Heart left ventricle (tissue), 13 donors: ENCODE data around the gene RRP1.

Source experiments
- POLR2A ChIP-seq, 2 donors: fragments of 450-650 bp; IDR thresholded peaks; one replicate each; pipeline ENCODE4 v1.6.1; 2017; ENCODE audit warnings: antibody characterized with exemption in 2 of 2, mild to moderate bottlenecking in 2 of 2, moderate library complexity in 2 of 2
- TF ChIP-seq, protein P1 (sequence below), 12 donors: fragments of 200-600 bp; sonication (generic) in 4 of 12; IDR thresholded peaks; one replicate each; pipeline versions ENCODE4 v1.5.0 to v1.8.0; 2018 to 2022; ENCODE audit warnings: antibody characterized with exemption in 12 of 12, mild to moderate bottlenecking in 5 of 12
- donor health status: ischemic (EF 13 %, LVEDD 7.1; RV severe dilation, severe dysfunction).
- donor health status: DM: no; HTN: yes; CAD: no.
- donor health status: DM: no; HTN: no; CAD: no.
- donor health status: ischemic (EF 25% LVEDD 6.9; RV normal size, moderate dysfunction).
- donor health status: ischemic (EF 25% LVEDD 5.7; RV mildly dilated, moderate dysfunction).
- donor health status: ischemic (EF 35%, LVEDD 5.7; RV mildly dilated, moderate dysfunction).
- donor health status: nonischemic (EF 11% LVEDD 7.7; RV severe dilation, severe dysfunction).
- donor health status: DM: yes; HTN: yes; CAD: no.
- donor health status: PGD.
- donor health status: ischemic (EF 29% LVEDD 5.4; RV normal size, mild dysfunction).
- donor health status: nonischemic (EF 23%, LVEDD 6.1; RV moderate dilation, normal function).

DNA sequence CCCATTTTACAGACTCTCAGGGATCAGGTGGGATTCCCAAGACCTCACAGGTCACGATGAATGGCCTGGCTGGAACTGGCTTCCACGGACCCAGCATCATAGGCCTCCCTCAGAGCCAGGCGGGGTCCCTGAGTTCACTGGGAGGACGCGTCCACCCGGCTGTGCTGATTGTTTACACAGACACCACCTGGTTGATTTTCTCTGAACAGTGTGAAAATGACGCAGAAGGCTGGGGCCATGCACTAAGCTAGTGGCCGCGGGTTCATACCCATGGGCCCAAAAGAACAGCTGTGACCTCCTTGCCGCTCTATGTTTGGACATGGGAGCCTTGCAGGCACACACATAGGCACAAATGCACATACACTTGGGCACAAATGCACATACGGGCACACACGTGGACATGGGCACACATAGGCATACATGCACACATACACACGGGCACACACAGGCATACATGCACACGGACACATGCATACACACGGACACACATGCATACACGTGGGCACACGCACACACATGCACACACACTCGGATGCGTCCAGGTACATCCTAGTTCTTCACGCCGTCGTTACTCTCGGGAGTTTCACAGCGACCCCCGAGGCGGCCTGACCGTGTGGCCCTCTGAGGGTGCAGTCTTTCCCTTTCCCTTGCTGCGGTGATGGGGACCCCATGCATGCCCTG is 36.5 kb upstream of the RRP1 start:
- no peak for TF ChIP-seq POLR2A (IDR thresholded peaks at IDR 0.05)
- TF ChIP-seq, protein P1, sequence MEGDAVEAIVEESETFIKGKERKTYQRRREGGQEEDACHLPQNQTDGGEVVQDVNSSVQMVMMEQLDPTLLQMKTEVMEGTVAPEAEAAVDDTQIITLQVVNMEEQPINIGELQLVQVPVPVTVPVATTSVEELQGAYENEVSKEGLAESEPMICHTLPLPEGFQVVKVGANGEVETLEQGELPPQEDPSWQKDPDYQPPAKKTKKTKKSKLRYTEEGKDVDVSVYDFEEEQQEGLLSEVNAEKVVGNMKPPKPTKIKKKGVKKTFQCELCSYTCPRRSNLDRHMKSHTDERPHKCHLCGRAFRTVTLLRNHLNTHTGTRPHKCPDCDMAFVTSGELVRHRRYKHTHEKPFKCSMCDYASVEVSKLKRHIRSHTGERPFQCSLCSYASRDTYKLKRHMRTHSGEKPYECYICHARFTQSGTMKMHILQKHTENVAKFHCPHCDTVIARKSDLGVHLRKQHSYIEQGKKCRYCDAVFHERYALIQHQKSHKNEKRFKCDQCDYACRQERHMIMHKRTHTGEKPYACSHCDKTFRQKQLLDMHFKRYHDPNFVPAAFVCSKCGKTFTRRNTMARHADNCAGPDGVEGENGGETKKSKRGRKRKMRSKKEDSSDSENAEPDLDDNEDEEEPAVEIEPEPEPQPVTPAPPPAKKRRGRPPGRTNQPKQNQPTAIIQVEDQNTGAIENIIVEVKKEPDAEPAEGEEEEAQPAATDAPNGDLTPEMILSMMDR (IDR thresholded peaks at IDR 0.05), result no peak
